K562 (cell line): ENCODE results near the gene RASGRP1. TPM values are rescaled to one million over a fixed set of nuclear protein-coding genes. Genes with fewer than 3 reads are reported as not detected.

Experiments
- ADNP ChIP-seq: fragments of 200-800 bp; sonication (Bioruptor generic); IDR thresholded peaks from 2 replicates; pipeline ENCODE4 v1.6.1; 2016; ENCODE audit warnings: missing genetic modification characterization, missing compliant biosample characterization
- CBX3 ChIP-seq, 2 experiments: IDR thresholded peaks; 1 replicate in 1 of 2; 2 replicates in 1 of 2; pipeline ENCODE4 v1.6.1; 2012; ENCODE audit warnings: inconsistent platforms in 2 of 2, low read length in 2 of 2, borderline replicate concordance in 1 of 2, control low read depth in 1 of 2
- ELF1 ChIP-seq: fragments of 200-800 bp; sonication (Bioruptor generic); IDR thresholded peaks from 2 replicates; pipeline ENCODE4 v1.6.1; 2016; ENCODE audit warnings: missing genetic modification characterization, missing compliant biosample characterization
- ERF ChIP-seq: fragments of 450-650 bp; formaldehyde crosslinking; IDR thresholded peaks from 2 replicates; pipeline ENCODE4 v1.4.0; 2020; ENCODE audit warnings: mild to moderate bottlenecking, mixed read lengths
- GATAD2B ChIP-seq: fragments of 450-650 bp; IDR thresholded peaks from 2 replicates; pipeline ENCODE4 v1.6.1; 2017; ENCODE audit warnings: mild to moderate bottlenecking, borderline replicate concordance
- HSF4 ChIP-seq: fragments of 250-450 bp; sonication (Bioruptor Pico); IDR thresholded peaks from 2 replicates; pipeline ENCODE4 v2.1.2; 2022; ENCODE audit warnings: mild to moderate bottlenecking, moderate library complexity, borderline replicate concordance
- KDM2B ChIP-seq: fragments of 250-450 bp; sonication (Bioruptor Pico); IDR thresholded peaks from 2 replicates; pipeline ENCODE4 v1.8.0; 2021; ENCODE audit warnings: mild to moderate bottlenecking, moderate library complexity
- MAFK ChIP-seq: IDR thresholded peaks from 2 replicates; pipeline ENCODE4 v1.6.1; 2011; ENCODE audit warnings: low read length, improper control_type of control experiment
- PCBP1 ChIP-seq: fragments of 200-400 bp; formaldehyde crosslinking; IDR thresholded peaks from 2 replicates; pipeline ENCODE4 v1.6.1; 2018; ENCODE audit warnings: mild to moderate bottlenecking, low read depth, low read length; ENCODE audit not compliant: poor library complexity, severe bottlenecking
- PCBP2 ChIP-seq: fragments of 200-400 bp; formaldehyde crosslinking; IDR thresholded peaks from 2 replicates; pipeline ENCODE4 v1.6.1; 2018; ENCODE audit warnings: low read length, low read depth, mild to moderate bottlenecking, moderate library complexity; ENCODE audit not compliant: poor library complexity, severe bottlenecking
- PHF8 ChIP-seq: fragments of 200-600 bp; sonication (generic); IDR thresholded peaks from 2 replicates; pipeline ENCODE4 v1.6.1; 2012; ENCODE audit warnings: mixed run types, mild to moderate bottlenecking, inconsistent platforms, low read length, moderate library complexity, borderline replicate concordance
- POLR2H ChIP-seq: IDR thresholded peaks from 2 replicates; pipeline ENCODE4 v1.6.1; 2016; ENCODE audit warnings: missing genetic modification characterization, low read depth, mild to moderate bottlenecking, control low read depth, missing compliant biosample characterization, moderate library complexity
- POLR3G ChIP-seq: IDR thresholded peaks from 2 replicates; pipeline ENCODE4 v1.6.1; 2011; ENCODE audit not compliant: insufficient read length, insufficient replicate concordance; ENCODE audit errors: extremely low read depth
- RBM17 ChIP-seq: fragments of 200-400 bp; formaldehyde crosslinking; IDR thresholded peaks from 2 replicates; pipeline ENCODE4 v1.6.1; 2017; ENCODE audit warnings: low read depth, mild to moderate bottlenecking, low read length, borderline replicate concordance
- RBM22 ChIP-seq: fragments of 200-400 bp; formaldehyde crosslinking; IDR thresholded peaks from 2 replicates; pipeline ENCODE4 v1.6.1; 2018; ENCODE audit warnings: low read length, low read depth; ENCODE audit not compliant: poor library complexity, severe bottlenecking
- SAP30 ChIP-seq: fragments of 200-600 bp; sonication (generic); IDR thresholded peaks from 2 replicates; pipeline ENCODE4 v1.6.1; 2012; ENCODE audit warnings: borderline replicate concordance, low read depth, mild to moderate bottlenecking, moderate library complexity, low read length, control low read depth, inconsistent platforms; ENCODE audit not compliant: insufficient read depth, poor library complexity, severe bottlenecking
- SNAPC5 ChIP-seq: fragments of 250-450 bp; sonication (Bioruptor Pico); IDR thresholded peaks from 2 replicates; pipeline ENCODE4 v1.8.0; 2021; ENCODE audit warnings: moderate library complexity, mild to moderate bottlenecking, inconsistent platforms
- STAT5A ChIP-seq: IDR thresholded peaks from 2 replicates; pipeline ENCODE4 v1.6.1; 2012; ENCODE audit warnings: low read length, inconsistent platforms, borderline replicate concordance
- TFE3 ChIP-seq: fragments of 450-650 bp; formaldehyde crosslinking; IDR thresholded peaks from 2 replicates; pipeline ENCODE4 v1.4.0; 2020; ENCODE audit warnings: mild to moderate bottlenecking, mixed read lengths
- ZBED1 ChIP-seq: IDR thresholded peaks from 2 replicates; pipeline ENCODE4 v1.6.1; 2014
- ZEB2 ChIP-seq: fragments of 450-650 bp; IDR thresholded peaks from 2 replicates; pipeline ENCODE4 v1.6.1; 2016
- ZFP30 ChIP-seq: fragments of 250-450 bp; sonication (Bioruptor Pico); IDR thresholded peaks from 2 replicates; pipeline ENCODE4 v1.8.0; 2022; ENCODE audit warnings: moderate library complexity, mild to moderate bottlenecking, inconsistent platforms, borderline replicate concordance
- ZKSCAN1 ChIP-seq: fragments of 150-350 bp; IDR thresholded peaks from 2 replicates; pipeline ENCODE4 v1.6.1; 2016; ENCODE audit warnings: low read depth, low read length
- ZNF175 ChIP-seq: fragments of 200-800 bp; sonication (Bioruptor generic); IDR thresholded peaks from 2 replicates; pipeline ENCODE4 v1.6.1; 2016; ENCODE audit warnings: low read depth, mild to moderate bottlenecking, missing genetic modification characterization, missing compliant biosample characterization
- ZNF766 ChIP-seq: fragments of 200-800 bp; sonication (Bioruptor generic); conservative IDR thresholded peaks from 2 replicates; pipeline ENCODE4 v1.6.1; 2016; ENCODE audit warnings: missing genetic modification characterization, missing compliant biosample characterization
- polyA plus RNA-seq, 8 experiments: library from polyadenylated mRNA; depleted of rRNA in 4 of 8; stranded (reverse) in 5 of 8; unstranded in 3 of 8; fragments of >200 nt; fragmentation: Nextera tagmentation in 2 of 8; fragmentation: Illumina TruSeq in 1 of 8; extraction: Ambion mirVana in 2 of 8; extraction: Trizol in 1 of 8; gene quantifications; 2 replicates each; pipeline versions ENCODE4 v1.2.1 to v1.2.3, GENCODE V29; 2011 to 2014; ENCODE audit warnings: inconsistent platforms in 1 of 8, missing spikeins in 1 of 8
- total RNA-seq, 7 experiments: library from RNA; depleted of rRNA in 6 of 7; stranded (reverse); fragments of >200 nt in 6 of 7; fragmentation: Illumina TruSeq in 2 of 7; extraction: Trizol in 2 of 7; gene quantifications; 2 replicates each; pipeline versions ENCODE4 v1.2.1 to v1.2.3, GENCODE V29; 2011 to 2021; ENCODE audit warnings: low replicate concordance in 1 of 7
- TF ChIP-seq, protein P1 (sequence below), 3 experiments: fragments of 200-800 bp in 1 of 3; sonication (Bioruptor generic) in 1 of 3; sonication (generic) in 1 of 3; formaldehyde crosslinking in 1 of 3; IDR thresholded peaks; 2 replicates each; pipeline versions ENCODE4 v1.6.1 to v1.8.0; 2016 to 2022; ENCODE audit warnings: mild to moderate bottlenecking in 2 of 3, missing compliant biosample characterization in 2 of 3, missing genetic modification characterization in 2 of 3, missing genetic modification reagents in 1 of 3

Gene RASGRP1
- total and polyA plus RNA-seq, 9 of the 15 experiments (the other 6 are each of a cell fraction or from before 2014, with no cell fraction given): 0.14 to 0.72 (median 0.31) TPM

GRCh38 chr15:38453971-38454695 lies 110.5 kb downstream of the RASGRP1 start, which contains the start of gene FAM98B (continued):
- no peak for TF ChIP-seq ZFP30 (CRISPR knock-in tag)
- TF ChIP-seq ELF1 (tag): no peak
- TF ChIP-seq RBM22: no peak
- peak; percentile 57; the same call in 1 of the 2 replicates for TF ChIP-seq ZNF766 (CRISPR knock-in tag)
- peak; percentile 70 for TF ChIP-seq SAP30
- TF ChIP-seq KDM2B: 0 out of 2 replicates have a peak, but pooled peaks have one; percentile 19
- TF ChIP-seq CBX3 (IDR thresholded peaks at IDR 0.05; ENCODE audit: borderline replicate concordance in 1 of 2, low read length in 2 of 2): peak in 1 of 2 experiments; percentile 75; a peak in 1 of 3 replicates
- TF ChIP-seq TFE3 (CRISPR knock-in tag): no peak
- TF ChIP-seq HSF4 (CRISPR knock-in tag): peak; percentile 47; the same call in 1 of the 2 replicates
- TF ChIP-seq POLR3G: no peak
- no peak for TF ChIP-seq MAFK
- no peak for TF ChIP-seq PCBP1
- no peak for TF ChIP-seq STAT5A
- TF ChIP-seq SNAPC5 (CRISPR knock-in tag): no peak
- TF ChIP-seq ADNP (tag): no peak
- TF ChIP-seq PHF8: peak; percentile 99
- TF ChIP-seq GATAD2B: peak; percentile 57
- TF ChIP-seq ZBED1: no peak
- TF ChIP-seq ERF (CRISPR knock-in tag): no peak
- TF ChIP-seq ZEB2: peak; percentile 95
- peak; percentile 72; the same call in 1 of the 2 replicates for TF ChIP-seq POLR2H (tag)
- peak; percentile 74; the same call in 1 of the 2 replicates for TF ChIP-seq ZKSCAN1
- TF ChIP-seq ZNF175 (CRISPR knock-in tag): no peak
- TF ChIP-seq, protein P1, sequence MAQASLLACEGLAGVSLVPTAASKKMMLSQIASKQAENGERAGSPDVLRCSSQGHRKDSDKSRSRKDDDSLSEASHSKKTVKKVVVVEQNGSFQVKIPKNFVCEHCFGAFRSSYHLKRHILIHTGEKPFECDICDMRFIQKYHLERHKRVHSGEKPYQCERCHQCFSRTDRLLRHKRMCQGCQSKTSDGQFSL (CRISPR knock-in tag; IDR thresholded peaks at IDR 0.05): no peak
- TF ChIP-seq, protein P1 (tag; IDR thresholded peaks at IDR 0.05): no peak
- TF ChIP-seq RBM17: no peak
- TF ChIP-seq PCBP2: no peak
